Activated T-helper 2 cell treated with anti-CD3 and anti-CD28 coated beads, Interferon-gamma antibody, Interleukin-2, Interleukin-4, amounts not matched to agents 10 μg/mL and 5 μg/mL and 100 μg/mL, durations not matched to agents 14 hours and 24 hours and 36 hours (primary cell): ENCODE measurements around the gene PDCD6IP. TPM values are rescaled to one million over a fixed set of nuclear protein-coding genes. Genes with fewer than 3 reads are reported as not detected.
A peak's percentile ranks its signal among the peaks of the same experiment; 100 is the strongest.
"Not testable (repeated sequence)": the region's sequence is repeated elsewhere in the genome, so short reads cannot be mapped to it uniquely, and the experiment has no call there.

Source experiments
- DNase-seq: peaks from one replicate; pipeline ENCODE4 v3.0.0; 2021; ENCODE audit warnings: low spot score
- H3K27ac Mint-ChIP-seq: one replicate; pipeline ENCODE4 v1.8.0; 2021; ENCODE audit warnings: mixed read lengths
- H3K27me3 Mint-ChIP-seq: one replicate; pipeline ENCODE4 v1.8.0; 2021; ENCODE audit warnings: low read depth, mixed read lengths
- H3K36me3 Mint-ChIP-seq: one replicate; pipeline ENCODE4 v1.8.0; 2021; ENCODE audit warnings: low read depth, mixed read lengths
- H3K4me1 Mint-ChIP-seq: one replicate; pipeline ENCODE4 v1.8.0; 2021; ENCODE audit warnings: low read depth, mixed read lengths
- H3K4me3 Mint-ChIP-seq: one replicate; pipeline ENCODE4 v1.8.0; 2021; ENCODE audit warnings: low read depth, mild to moderate bottlenecking, moderate library complexity, mixed read lengths
- H3K9me3 Mint-ChIP-seq: one replicate; pipeline ENCODE4 v1.8.0; 2021; ENCODE audit warnings: mixed read lengths
- intact Hi-C: fragments of 100-400 bp; cut with micrococcal nuclease; formaldehyde crosslinking; loops from one replicate; pipeline ENCODE4 v1.15.1; 2023
- total RNA-seq: library from RNA; stranded (reverse); gene quantifications from 2 replicates; pipeline ENCODE4 v1.2.3, GENCODE V29; 2022

Gene PDCD6IP
- total RNA-seq, 1 donor from 2014 or later: 180 TPM

- H3K9me3 Mint-ChIP-seq, intact Hi-C loops, H3K4me1 Mint-ChIP-seq, H3K36me3 Mint-ChIP-seq, H3K4me3 Mint-ChIP-seq, DNase-seq, H3K27ac Mint-ChIP-seq: not testable (repeated sequence)
- peaks cover 13% of the 10 kb centered on the region for H3K27me3 Mint-ChIP-seq
Observed at GRCh38 chr3:33781413-33781812, 17.0 kb upstream of the PDCD6IP start.

GRCh38 chr3:33786565-33787327 is 11.7 kb upstream of the PDCD6IP start:
- peaks cover 6% of the 10 kb centered on the region for H3K4me1 Mint-ChIP-seq
- DNase-seq: no peak
- H3K4me3 Mint-ChIP-seq: no peak overlapping the region
- no peaks in the 10 kb centered on the region for H3K36me3 Mint-ChIP-seq
- peaks cover 22% of the 10 kb centered on the region for H3K27me3 Mint-ChIP-seq
- intact Hi-C loops: loop anchor here (1.0 kb wide), 2 partner anchors 150 to 655 kb away; no protein-coding TSS in a partner anchor
- H3K27ac Mint-ChIP-seq: no peak overlapping the region
- H3K9me3 Mint-ChIP-seq: no peaks in the 10 kb centered on the region

- Mint-ChIP-seq H3K4me3 (no peak overlapping the region), H3K27ac (no peak overlapping the region), H3K4me1 (peaks cover 14% of the 10 kb centered on the region), H3K27me3 (peaks cover 23% of the 10 kb centered on the region), H3K36me3 (no peaks in the 10 kb centered on the region), H3K9me3 (no peaks in the 10 kb centered on the region)
- DNase-seq: peak; percentile 34
- intact Hi-C loops: loop anchor here (1.0 kb wide), 2 partner anchors 151 to 656 kb away; no protein-coding TSS in a partner anchor
Observed at GRCh38 chr3:33787328-33788009, 11.0 kb upstream of the PDCD6IP start.

DNA sequence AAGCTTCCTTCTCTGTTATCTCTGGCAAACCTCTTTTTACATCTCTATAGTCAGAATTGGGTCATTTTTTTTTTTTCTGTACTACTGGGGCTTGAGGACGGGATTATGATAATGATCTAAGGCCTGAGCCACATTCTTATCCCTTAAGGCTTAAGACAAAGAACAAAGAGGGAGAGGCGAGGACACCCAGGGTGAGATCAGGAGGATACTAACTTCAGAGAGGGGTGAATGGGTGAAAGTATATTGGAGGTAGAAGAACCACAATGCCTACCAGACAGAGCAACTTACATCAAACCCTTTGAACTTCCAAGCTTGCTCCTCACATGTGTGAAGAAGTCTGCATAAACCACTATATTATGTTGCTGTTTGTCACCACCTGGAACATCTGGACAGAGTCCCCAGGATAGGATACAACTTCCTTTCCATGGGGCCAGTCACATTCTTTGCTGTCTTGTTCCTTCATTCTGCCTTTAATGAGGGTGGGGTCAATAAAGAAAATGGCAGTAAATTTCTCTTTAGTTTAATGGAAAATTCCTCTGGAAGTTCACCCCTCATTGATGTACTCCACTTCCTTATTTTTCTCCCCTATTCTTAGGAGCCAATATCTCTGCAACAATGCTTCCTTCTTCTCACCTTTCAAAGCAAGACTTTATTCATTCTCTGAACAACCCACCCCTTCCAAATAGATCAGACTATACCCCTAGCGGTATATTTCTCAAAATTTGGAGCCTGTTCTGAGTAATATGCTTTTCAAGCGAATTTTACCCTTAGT is 9.1 kb upstream of the PDCD6IP start:
- intact Hi-C loops: no loop called here
- DNase-seq: no peak
- H3K27me3 Mint-ChIP-seq: peaks cover 23% of the 10 kb centered on the region
- no peak overlapping the region for H3K4me3 Mint-ChIP-seq
- H3K9me3 Mint-ChIP-seq: no peaks in the 10 kb centered on the region
- H3K36me3 Mint-ChIP-seq: no peaks in the 10 kb centered on the region
- H3K4me1 Mint-ChIP-seq: peaks cover 14% of the 10 kb centered on the region
- H3K27ac Mint-ChIP-seq: no peak overlapping the region

DNA sequence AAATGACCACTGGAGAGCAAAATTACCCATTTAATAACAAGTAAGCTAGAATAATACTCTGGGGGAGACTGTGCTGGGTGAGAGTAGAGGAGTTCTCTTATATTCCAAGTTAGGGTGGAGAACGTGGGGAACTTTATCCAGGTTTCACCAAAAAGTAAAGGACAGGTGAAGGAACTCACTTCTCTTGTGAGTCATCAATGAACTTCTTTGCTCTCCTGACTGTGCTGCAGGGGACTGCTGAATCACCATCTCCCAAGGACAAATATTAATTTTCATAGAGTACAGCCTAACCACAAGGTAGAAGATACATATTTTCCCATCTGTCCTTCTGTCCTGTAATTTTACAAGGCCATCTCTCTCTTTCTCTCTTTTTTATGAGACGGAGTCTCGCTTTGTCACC is 8.3 kb upstream of the PDCD6IP start:
- H3K27ac Mint-ChIP-seq: no peak overlapping the region
- intact Hi-C loops: loop anchor here (10.0 kb wide), 1 partner anchor 675 kb away; the partner anchor contains the start of gene CRTAP
- no peak for DNase-seq
- H3K36me3 Mint-ChIP-seq: no peaks in the 10 kb centered on the region
- H3K4me1 Mint-ChIP-seq: peaks cover 15% of the 10 kb centered on the region
- H3K27me3 Mint-ChIP-seq: peaks cover 28% of the 10 kb centered on the region
- no peak overlapping the region for H3K4me3 Mint-ChIP-seq
- no peaks in the 10 kb centered on the region for H3K9me3 Mint-ChIP-seq

- Mint-ChIP-seq H3K27me3 (peaks cover 28% of the 10 kb centered on the region), H3K4me1 (peaks cover 20% of the 10 kb centered on the region), H3K27ac (no peak overlapping the region), H3K4me3 (no peak overlapping the region), H3K36me3 (no peaks in the 10 kb centered on the region), H3K9me3 (no peaks in the 10 kb centered on the region)
- DNase-seq: peak; percentile 14
- intact Hi-C loops: loop anchor here (10.0 kb wide), 1 partner anchor 677 kb away; the partner anchor contains the start of gene CRTAP
Observed at GRCh38 chr3:33791477-33792166, 6.8 kb upstream of the PDCD6IP start.

- Mint-ChIP-seq H3K27ac (no peak overlapping the region), H3K4me3 (no peak overlapping the region), H3K27me3 (peaks cover 27% of the 10 kb centered on the region), H3K36me3 (no peaks in the 10 kb centered on the region), H3K4me1 (peaks cover 20% of the 10 kb centered on the region), H3K9me3 (no peaks in the 10 kb centered on the region)
- intact Hi-C loops: loop anchor here (10.0 kb wide), 1 partner anchor 678 kb away; the partner anchor contains the start of gene CRTAP
- no peak for DNase-seq
Observed at GRCh38 chr3:33792167-33792892, 6.1 kb upstream of the PDCD6IP start.

DNA sequence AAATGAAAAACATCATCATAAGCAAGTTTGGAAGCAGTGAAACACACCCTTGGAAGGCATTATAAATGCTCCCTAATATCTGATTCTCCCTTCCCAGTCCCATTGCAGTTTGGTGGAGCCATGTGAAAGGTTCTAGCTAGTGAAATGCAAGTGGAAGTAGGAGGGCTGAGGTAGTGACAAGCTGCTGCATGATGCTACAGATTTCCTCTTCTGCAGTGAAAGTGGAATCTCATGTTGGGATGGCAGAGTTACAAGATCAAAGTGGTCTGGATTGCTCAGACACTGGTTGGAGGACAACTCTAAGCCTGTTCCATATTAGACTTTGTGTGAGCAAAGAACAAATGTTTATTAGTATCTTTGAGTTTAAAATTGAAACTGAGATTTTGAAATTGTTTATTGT is 3.3 kb upstream of the PDCD6IP start:
- Mint-ChIP-seq H3K4me3 (no peak overlapping the region), H3K9me3 (no peaks in the 10 kb centered on the region), H3K27me3 (peaks cover 13% of the 10 kb centered on the region), H3K36me3 (peaks cover 5% of the 10 kb centered on the region), H3K4me1 (peaks cover 33% of the 10 kb centered on the region), H3K27ac (no peak overlapping the region)
- DNase-seq: no peak
- intact Hi-C loops: loop anchor here (10.0 kb wide), 1 partner anchor 680 kb away; the partner anchor contains the start of gene CRTAP

- Mint-ChIP-seq H3K27me3 (peaks cover 13% of the 10 kb centered on the region), H3K27ac (no peak overlapping the region), H3K9me3 (no peaks in the 10 kb centered on the region), H3K4me3 (no peak overlapping the region), H3K4me1 (peaks cover 41% of the 10 kb centered on the region), H3K36me3 (peaks cover 12% of the 10 kb centered on the region)
- intact Hi-C loops: loop anchor here (10.0 kb wide), 1 partner anchor 681 kb away; the partner anchor contains the start of gene CRTAP
- DNase-seq: no peak
Observed at GRCh38 chr3:33795856-33796536, 2.4 kb upstream of the PDCD6IP start.

DNA sequence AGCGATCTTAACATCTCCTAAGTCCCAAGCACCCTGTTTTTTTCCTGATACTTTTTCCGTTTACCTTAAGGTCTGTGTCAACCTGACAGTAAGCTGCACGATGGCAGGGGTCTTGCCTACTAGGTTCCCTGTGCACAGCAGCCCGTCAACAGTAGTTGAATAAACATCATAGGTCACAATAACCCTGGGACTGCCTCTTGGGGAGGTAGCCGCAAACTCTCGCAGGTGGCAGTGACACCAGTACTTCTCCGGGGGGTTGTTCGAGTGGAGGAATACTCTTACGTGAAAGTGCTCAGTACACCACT is 365 bp upstream of the PDCD6IP start:
- H3K27me3 Mint-ChIP-seq: peaks cover 9% of the 10 kb centered on the region
- H3K27ac Mint-ChIP-seq: peak overlapping the region; percentile 93
- H3K9me3 Mint-ChIP-seq: no peaks in the 10 kb centered on the region
- DNase-seq: no peak
- H3K4me1 Mint-ChIP-seq: peaks cover 41% of the 10 kb centered on the region
- intact Hi-C loops: loop anchor here (1.0 to 10.0 kb wide), 3 partner anchors 80 to 683 kb away; partner anchors contain the start of genes CLASP2, CRTAP and UBP1
- peaks cover 27% of the 10 kb centered on the region for H3K36me3 Mint-ChIP-seq
- peak overlapping the region; percentile 97 for H3K4me3 Mint-ChIP-seq

- H3K27me3 Mint-ChIP-seq: peaks cover 6% of the 10 kb centered on the region
- H3K36me3 Mint-ChIP-seq: peaks cover 38% of the 10 kb centered on the region
Observed at GRCh38 chr3:33799202-33799551, 747 bp downstream of the PDCD6IP start.

More at GRCh38 chr3:33799202-33799551, 747 bp downstream of the PDCD6IP start:
- Mint-ChIP-seq H3K4me3 (peak overlapping the region; percentile 97), H3K27ac (peak overlapping the region; percentile 93), H3K9me3 (no peaks in the 10 kb centered on the region), H3K4me1 (peaks cover 49% of the 10 kb centered on the region)
- intact Hi-C loops: loop anchor here (10.0 kb wide), 1 partner anchor 684 kb away; the partner anchor contains the start of gene CRTAP
- DNase-seq: no peak
